GM18505 (cell line): ENCODE results near the gene KLHL26.
"Not testable (repeated sequence)": the region's sequence is repeated elsewhere in the genome, so short reads cannot be mapped to it uniquely, and the experiment has no call there.

Experiments used
- ATAC-seq: cut with Tn5 transposase; IDR thresholded peaks from one replicate; pipeline ENCODE4 v1.9.1; 2021; ENCODE audit not compliant: unreplicated experiment
- POLR2A ChIP-seq: IDR thresholded peaks from 4 replicates; pipeline ENCODE4 v1.6.1; 2011; ENCODE audit warnings: borderline replicate concordance; ENCODE audit not compliant: insufficient read depth, insufficient read length; ENCODE audit errors: extremely low read depth

The KLHL26 gene

DNA sequence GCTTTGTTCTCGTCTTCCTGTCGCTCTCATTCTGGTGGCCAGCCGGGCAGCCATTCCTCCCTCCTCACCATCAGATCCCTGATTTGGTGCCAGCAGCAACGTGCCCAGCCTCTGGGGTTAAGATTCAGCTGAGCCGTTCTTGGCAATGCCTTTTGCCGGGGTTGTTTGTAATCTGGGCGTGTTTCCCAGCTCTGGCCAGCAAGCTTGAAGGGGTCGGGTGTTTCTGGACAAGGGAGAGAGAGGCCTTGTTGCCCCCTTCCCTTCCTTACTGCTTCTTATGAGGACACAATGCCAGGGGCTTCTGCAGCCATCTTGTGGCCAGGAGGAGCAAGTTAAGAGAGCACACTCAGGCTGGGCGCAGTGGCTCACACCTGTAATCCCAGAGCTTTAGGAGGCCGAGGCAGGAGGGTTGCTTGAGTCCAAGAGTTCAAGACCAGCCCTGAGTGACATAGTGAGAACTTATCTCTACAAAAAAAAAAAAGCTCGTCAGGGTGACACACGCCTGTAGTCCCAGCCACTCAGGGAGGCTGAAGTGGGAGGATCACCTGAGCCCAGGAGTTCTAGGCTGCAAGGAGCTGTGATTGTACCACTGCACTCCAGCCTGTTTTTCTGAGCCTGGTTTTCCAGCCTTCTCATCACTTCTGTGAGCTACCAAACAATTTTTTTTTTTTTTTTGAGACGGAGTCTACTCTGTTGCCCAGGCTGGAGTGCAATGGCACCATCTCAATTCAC, 35.9 kb downstream of the KLHL26 start:
- no peak for TF ChIP-seq POLR2A
- ATAC-seq: no peak

DNA sequence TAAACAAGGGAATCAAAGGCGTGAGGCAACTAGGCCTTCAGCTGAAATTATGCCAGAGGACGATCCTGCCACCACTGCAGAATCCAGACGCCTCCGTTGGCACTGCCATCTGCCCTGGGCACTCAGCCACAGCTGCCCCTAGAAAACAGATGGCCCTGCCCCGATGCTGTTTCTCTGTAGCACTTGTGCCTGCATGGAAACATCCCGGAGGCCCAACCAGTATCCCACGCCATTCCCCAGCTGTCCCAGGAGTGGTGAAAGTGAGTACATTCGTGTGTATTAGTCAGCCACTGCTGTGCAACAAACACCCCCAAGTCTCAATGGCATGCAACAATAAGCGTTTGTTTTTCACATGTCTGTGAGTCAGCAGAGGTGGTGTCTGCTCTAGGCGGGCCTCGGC, 37.8 kb downstream of the KLHL26 start:
- ATAC-seq: no peak
- no peak for TF ChIP-seq POLR2A

GRCh38 chr19:18675779-18676178, 39.0 kb downstream of the KLHL26 start:
- no peak for ATAC-seq

GRCh38 chr19:18676692-18677091, 39.9 kb downstream of the KLHL26 start:
- TF ChIP-seq POLR2A: no peak

More at GRCh38 chr19:18675779-18676178, 39.0 kb downstream of the KLHL26 start:
- no peak for TF ChIP-seq POLR2A

GRCh38 chr19:18677156-18677555, 40.3 kb downstream of the KLHL26 start:
- no peak for TF ChIP-seq POLR2A
- no peak for ATAC-seq

More at GRCh38 chr19:18676692-18677091, 39.9 kb downstream of the KLHL26 start:
- no peak for ATAC-seq

- ATAC-seq: not testable (repeated sequence)
Measured at GRCh38 chr19:18680148-18680547, 43.3 kb downstream of the KLHL26 start.

- TF ChIP-seq POLR2A: no peak
- no peak for ATAC-seq
Measured at GRCh38 chr19:18682807-18683108, 45.9 kb downstream of the KLHL26 start.

DNA sequence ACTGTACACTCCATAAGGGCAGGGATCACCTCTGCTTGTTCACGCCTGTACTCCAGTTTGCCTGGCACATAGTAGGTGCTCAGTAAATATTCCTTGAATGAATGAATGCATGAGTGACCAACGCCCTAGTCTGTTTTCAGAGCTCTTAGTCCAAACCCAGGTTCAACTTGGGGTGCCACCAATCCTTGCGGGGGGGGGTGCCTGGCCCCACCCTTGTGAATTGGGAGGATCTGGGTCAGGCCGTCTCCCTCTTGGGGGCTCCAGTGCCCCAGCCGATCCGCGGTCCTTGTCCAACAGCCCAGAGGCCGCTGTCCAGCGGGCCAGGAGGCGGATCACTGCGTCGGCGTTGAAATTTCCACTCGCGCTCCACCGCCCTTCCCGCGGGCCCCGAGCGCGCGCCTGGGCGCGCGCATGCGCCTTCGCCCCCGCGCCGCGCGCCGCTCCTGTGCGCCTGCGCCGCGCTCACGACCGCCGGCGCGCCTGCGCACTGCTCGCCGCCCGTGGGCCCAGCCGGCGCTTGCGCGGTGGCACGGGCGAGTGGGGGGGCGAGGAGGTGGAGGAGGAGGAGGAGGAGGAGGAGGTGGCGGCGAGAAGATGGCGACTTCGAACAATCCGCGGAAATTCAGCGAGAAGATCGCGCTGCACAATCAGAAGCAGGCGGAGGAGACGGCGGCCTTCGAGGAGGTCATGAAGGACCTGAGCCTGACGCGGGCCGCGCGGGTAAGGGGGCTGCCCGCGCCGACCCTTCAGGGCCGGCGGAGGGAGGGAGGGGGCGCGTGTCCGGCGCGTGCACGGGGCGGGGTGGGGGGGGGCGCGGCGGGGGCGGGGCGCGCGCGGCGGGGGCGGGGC, 46.5 kb downstream of the KLHL26 start, which contains the start of gene CRTC1:
Gene CRTC1 (plus strand): TSS at position 572 of the 849 bp plus-strand sequence. CDS start 23 bp downstream, at position 595.
- peak; percentile 70 for TF ChIP-seq POLR2A
- ATAC-seq: peak; percentile 81

DNA sequence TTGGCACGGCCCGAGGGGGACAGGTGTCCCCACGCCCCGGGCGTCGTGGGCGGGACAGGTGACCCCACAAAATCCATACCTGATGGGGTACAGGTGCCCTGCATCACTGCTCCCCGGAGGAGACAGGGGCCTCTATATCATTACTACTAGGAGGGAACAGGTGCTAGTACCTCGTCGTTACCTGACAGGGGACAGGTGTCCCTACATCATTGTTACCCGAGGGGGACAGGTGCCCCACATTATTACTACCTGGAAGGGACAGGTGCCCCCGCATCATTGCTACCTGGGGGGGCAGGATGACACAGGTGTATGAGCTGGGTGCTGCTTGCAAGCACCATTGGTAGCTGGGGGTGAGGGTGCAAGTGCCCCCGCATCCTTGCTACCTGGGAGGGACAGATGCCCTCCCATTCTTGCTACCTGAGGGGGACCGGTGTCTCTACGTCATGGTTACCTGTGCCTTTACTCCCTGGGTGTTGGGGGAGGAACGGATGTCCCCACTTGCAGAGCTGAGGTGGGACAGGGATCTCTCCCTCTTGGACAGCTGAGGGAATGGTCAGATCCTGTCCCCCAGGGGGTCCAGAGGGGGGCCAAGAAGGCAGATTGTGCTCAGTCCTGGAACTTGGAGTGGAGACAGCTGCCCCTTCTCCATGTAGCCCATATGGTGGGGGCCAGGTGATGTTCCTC, 47.3 kb downstream of the KLHL26 start:
- no peak for ATAC-seq
- TF ChIP-seq POLR2A: no peak

- ATAC-seq: no peak
- no peak for TF ChIP-seq POLR2A
Measured at GRCh38 chr19:18684642-18684993, 47.8 kb downstream of the KLHL26 start.

- no peak for ATAC-seq
- TF ChIP-seq POLR2A: no peak
Measured at GRCh38 chr19:18685597-18686190, 48.9 kb downstream of the KLHL26 start.

- no peak for TF ChIP-seq POLR2A
- no peak for ATAC-seq
Measured at GRCh38 chr19:18687740-18688465, 51.1 kb downstream of the KLHL26 start.

DNA sequence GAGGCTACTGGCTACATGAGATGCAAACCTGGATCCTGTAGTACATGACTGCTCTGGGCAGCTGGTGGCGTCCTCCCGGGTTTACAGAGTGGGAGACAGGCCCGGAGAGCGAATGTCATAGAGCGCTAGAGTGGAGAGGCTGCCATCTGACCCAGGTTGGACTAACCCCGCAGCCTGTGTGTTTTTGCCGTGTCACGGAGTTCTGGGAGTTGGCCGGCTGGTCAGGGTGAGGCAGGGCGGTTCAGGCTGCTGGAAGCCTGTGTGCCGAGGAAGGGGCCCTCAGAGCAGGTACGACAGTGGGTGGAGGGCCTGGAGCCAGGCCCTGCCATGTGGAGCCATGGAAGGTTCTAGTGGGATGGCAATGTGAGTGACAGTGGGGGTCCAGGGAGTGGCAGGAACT, 59.2 kb downstream of the KLHL26 start:
- no peak for TF ChIP-seq POLR2A
- no peak for ATAC-seq
